ENCODE measurements around the gene MAP3K15. TPM values are rescaled to one million over a fixed set of nuclear protein-coding genes. Genes with fewer than 3 reads are reported as not detected.

MAP3K15 gene
- total RNA-seq, 2 donors from 2014 or later: 0.70 to 0.83 TPM

Other genes with a start within 250 kb of the MAP3K15 start
- 100 to 1,000 TPM; 165 to 179 TPM for gene PDHA1, start 171.6 kb downstream of the MAP3K15 start, total RNA-seq

Measured in activated T-cell treated with anti-CD3 and anti-CD28 coated beads, Interleukin-2, amount 50 U/mL, for 72 hours (primary cell).